ENCODE data around the gene GJE1. TPM values are rescaled to one million over a fixed set of nuclear protein-coding genes. Genes with fewer than 3 reads are reported as not detected.

The GJE1 gene
- total RNA-seq, 2 donors from 2014 or later, result not detected

DNA sequence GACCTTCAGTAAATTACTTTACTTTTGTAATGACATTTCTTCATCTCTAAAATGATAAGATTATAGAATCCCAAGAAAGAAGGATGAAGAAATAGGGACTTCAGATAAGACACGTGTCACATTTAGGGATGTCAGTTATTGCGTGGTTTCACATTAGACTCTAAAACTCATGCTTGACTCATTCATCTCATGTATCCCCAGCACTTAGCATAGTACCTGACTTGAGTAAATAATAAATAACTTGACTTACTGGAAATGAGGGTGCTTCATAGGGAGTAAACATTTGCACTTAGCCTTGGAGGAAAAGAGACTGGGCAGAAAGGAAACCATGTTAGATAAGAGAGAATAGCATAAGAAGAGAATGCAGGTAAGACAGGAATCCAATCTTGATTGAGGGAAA, 51.6 kb downstream of the GJE1 start:
- Histone ChIP-seq H3K4me1 (replicated peaks) (no peaks in the 10 kb centered on the region), H3K27me3 (replicated peaks; ENCODE audit: insufficient read depth) (no peaks in the 10 kb centered on the region), H3K4me3 (no peak overlapping the region), H3K36me3 (no peaks in the 10 kb centered on the region), H3K27ac (no peak overlapping the region), H3K9me3 (no peaks in the 10 kb centered on the region)
- 92% methylated on average over 2 of the region's 2 CpGs for WGBS
- no peak for DNase-seq (ENCODE audit: low spot score)
- TF ChIP-seq POLR2AphosphoS5 (IDR thresholded peaks at IDR 0.05) (no peak), POLR2A (IDR thresholded peaks at IDR 0.05) (no peak)
- TF ChIP-seq, protein P1, sequence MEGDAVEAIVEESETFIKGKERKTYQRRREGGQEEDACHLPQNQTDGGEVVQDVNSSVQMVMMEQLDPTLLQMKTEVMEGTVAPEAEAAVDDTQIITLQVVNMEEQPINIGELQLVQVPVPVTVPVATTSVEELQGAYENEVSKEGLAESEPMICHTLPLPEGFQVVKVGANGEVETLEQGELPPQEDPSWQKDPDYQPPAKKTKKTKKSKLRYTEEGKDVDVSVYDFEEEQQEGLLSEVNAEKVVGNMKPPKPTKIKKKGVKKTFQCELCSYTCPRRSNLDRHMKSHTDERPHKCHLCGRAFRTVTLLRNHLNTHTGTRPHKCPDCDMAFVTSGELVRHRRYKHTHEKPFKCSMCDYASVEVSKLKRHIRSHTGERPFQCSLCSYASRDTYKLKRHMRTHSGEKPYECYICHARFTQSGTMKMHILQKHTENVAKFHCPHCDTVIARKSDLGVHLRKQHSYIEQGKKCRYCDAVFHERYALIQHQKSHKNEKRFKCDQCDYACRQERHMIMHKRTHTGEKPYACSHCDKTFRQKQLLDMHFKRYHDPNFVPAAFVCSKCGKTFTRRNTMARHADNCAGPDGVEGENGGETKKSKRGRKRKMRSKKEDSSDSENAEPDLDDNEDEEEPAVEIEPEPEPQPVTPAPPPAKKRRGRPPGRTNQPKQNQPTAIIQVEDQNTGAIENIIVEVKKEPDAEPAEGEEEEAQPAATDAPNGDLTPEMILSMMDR (IDR thresholded peaks at IDR 0.05), result no peak
- intact Hi-C loops (cut with DNase I), result no loop called here

Other genes starting within 250 kb of the GJE1 start
- gene NMBR, start 14.2 kb downstream of the GJE1 start, total RNA-seq, result not detected
- gene VTA1, start 14.3 kb downstream of the GJE1 start, total RNA-seq, result 10 to 100 TPM; 38.5 to 44.7 TPM
- gene ADGRG6, start 169.1 kb downstream of the GJE1 start, total RNA-seq, result 10 to 100 TPM; 13.5 to 18.0 TPM

Data from prostate gland (tissue), 2 donors.